ENCODE results near the gene ANO6. TPM values are rescaled to one million over a fixed set of nuclear protein-coding genes. Genes with fewer than 3 reads are reported as not detected.

Gene ANO6
- total and polyA plus RNA-seq, 8 donors = 4.0 to 34.0 (median 17.7) TPM

GRCh38 chr12:45400991-45401390 is 185.1 kb downstream of the ANO6 start:
- intact Hi-C loops (cut with DNase I) = no loop called here
- FAIRE-seq = no peak
- DNase-seq = no peak
- Histone ChIP-seq H3K4me1 (no peaks in the 10 kb centered on the region), H3K27ac (no peak overlapping the region), H3K9me3 (no peaks in the 10 kb centered on the region), H3K36me3 (no peaks in the 10 kb centered on the region), H3K4me3 (no peak overlapping the region), H3K27me3 (no peaks in the 10 kb centered on the region)
- 33 to 54% methylated on average over 2 of the region's 2 CpGs for WGBS, 2 donors
- ATAC-seq = peak; percentile 43 to 88 (median 70)
- no peak for TF ChIP-seq CTCF (IDR thresholded peaks at IDR 0.05)

- no peaks in the 10 kb centered on the region for H3K9me3 ChIP-seq
- peak in 1 of 4 donors; percentile 49 for ATAC-seq
- no peak for TF ChIP-seq CTCF (IDR thresholded peaks at IDR 0.05)
- no peaks in the 10 kb centered on the region for H3K36me3 ChIP-seq
- FAIRE-seq = no peak
- no peak for DNase-seq
- H3K27ac ChIP-seq = no peak overlapping the region
- intact Hi-C loops (cut with DNase I) = no loop called here
- WGBS, 2 donors = 78 to 87% methylated on average over 6 of the region's 6 CpGs
- no peaks in the 10 kb centered on the region for H3K27me3 ChIP-seq
- no peak overlapping the region for H3K4me3 ChIP-seq
- H3K4me1 ChIP-seq = no peaks in the 10 kb centered on the region
Measured at GRCh38 chr12:45402288-45402687, 186.4 kb downstream of the ANO6 start.

- peaks cover 0 to 8% (median 0%) of the 10 kb centered on the region in 3 donors for H3K36me3 ChIP-seq
- H3K4me1 ChIP-seq = peaks cover 0 to 5% (median 4%) of the 10 kb centered on the region in 3 donors
- ATAC-seq = peak; percentile 92 to 98 (median 96)
- intact Hi-C loops (cut with DNase I) = no loop called here
- H3K4me3 ChIP-seq = no peak overlapping the region
- WGBS, 2 donors = 59 to 61% methylated on average over 10 of the region's 10 CpGs
- FAIRE-seq = no peak
- H3K27me3 ChIP-seq = no peaks in the 10 kb centered on the region
- no peak overlapping the region for H3K27ac ChIP-seq
- H3K9me3 ChIP-seq = no peaks in the 10 kb centered on the region
- TF ChIP-seq CTCF (IDR thresholded peaks at IDR 0.05) = no peak
- DNase-seq = peak in 3 of 6 donors; percentile 44 to 67 (median 50)
Measured at GRCh38 chr12:45406988-45407850, 191.3 kb downstream of the ANO6 start.

GRCh38 chr12:45407981-45408728 is 192.3 kb downstream of the ANO6 start:
- ATAC-seq (peak in 1 of 4 donors; percentile 14), DNase-seq (no peak), FAIRE-seq (no peak)
- no peaks in the 10 kb centered on the region for H3K9me3 ChIP-seq
- no peak overlapping the region for H3K27ac ChIP-seq
- peaks cover 0 to 5% (median 4%) of the 10 kb centered on the region in 3 donors for H3K4me1 ChIP-seq
- H3K36me3 ChIP-seq = peaks cover 0 to 8% (median 0%) of the 10 kb centered on the region in 3 donors
- no peak for TF ChIP-seq CTCF (IDR thresholded peaks at IDR 0.05)
- 67 to 72% methylated on average over 10 of the region's 10 CpGs for WGBS, 2 donors
- no peak overlapping the region for H3K4me3 ChIP-seq
- no peaks in the 10 kb centered on the region for H3K27me3 ChIP-seq
- intact Hi-C loops (cut with DNase I) = no loop called here
